Mucosa of rectum (tissue), 2 donors: ENCODE results near the gene APBB2.

ENCODE experiments used
- H3K27ac ChIP-seq, 2 donors: one replicate each; pipeline ENCODE4 v1.7.0; 2013; ENCODE audit warnings: inconsistent platforms in 2 of 2, low read depth in 2 of 2, low read length in 2 of 2
- H3K27me3 ChIP-seq, 2 donors: one replicate each; pipeline ENCODE4 v1.7.0; 2013; ENCODE audit warnings: low read length in 2 of 2; ENCODE audit not compliant: control insufficient read depth in 2 of 2, insufficient read depth in 2 of 2
- H3K36me3 ChIP-seq, 2 donors: one replicate each; pipeline ENCODE4 v1.7.0; 2013; ENCODE audit warnings: low read length in 2 of 2; ENCODE audit not compliant: control insufficient read depth in 2 of 2, insufficient read depth in 2 of 2
- H3K4me1 ChIP-seq, 2 donors: one replicate each; pipeline ENCODE4 v1.7.0; 2013; ENCODE audit warnings: low read length in 2 of 2, mild to moderate bottlenecking in 1 of 2; ENCODE audit not compliant: control insufficient read depth in 2 of 2, insufficient read depth in 2 of 2
- H3K4me3 ChIP-seq, 2 donors: one replicate each; pipeline ENCODE4 v1.7.0; 2013; ENCODE audit warnings: low read length in 2 of 2
- H3K9ac ChIP-seq, 2 donors: one replicate each; pipeline ENCODE4 v1.7.0; 2013; ENCODE audit warnings: low read length in 2 of 2, low read depth in 1 of 2, mild to moderate bottlenecking in 1 of 2
- H3K9me3 ChIP-seq, 2 donors: one replicate each; pipeline ENCODE4 v1.7.0; 2013; ENCODE audit warnings: low read length in 2 of 2; ENCODE audit not compliant: control insufficient read depth in 2 of 2
- donor health status: healthy.
- donor health status: Normal muscosa, but diverticular disease.

APBB2 gene

GRCh38 chr4:40957281-40957680, 257.1 kb downstream of the APBB2 start:
- no peak overlapping the region for H3K9ac ChIP-seq
- no peak overlapping the region for H3K27ac ChIP-seq
- peaks cover 0 to 2% of the 10 kb centered on the region in 2 donors for H3K4me1 ChIP-seq
- H3K9me3 ChIP-seq = no peaks in the 10 kb centered on the region
- H3K27me3 ChIP-seq = no peaks in the 10 kb centered on the region
- no peak overlapping the region for H3K4me3 ChIP-seq
- no peaks in the 10 kb centered on the region for H3K36me3 ChIP-seq

- H3K4me3 ChIP-seq = no peak overlapping the region
Observed at GRCh38 chr4:40956721-40957255, 257.6 kb downstream of the APBB2 start.

GRCh38 chr4:40954088-40954668, 260.2 kb downstream of the APBB2 start:
- H3K36me3 ChIP-seq = no peaks in the 10 kb centered on the region
- no peak overlapping the region for H3K4me3 ChIP-seq
- H3K27ac ChIP-seq = no peak overlapping the region
- H3K4me1 ChIP-seq = peaks cover 0 to 2% of the 10 kb centered on the region in 2 donors
- H3K9me3 ChIP-seq = no peaks in the 10 kb centered on the region
- no peak overlapping the region for H3K9ac ChIP-seq
- H3K27me3 ChIP-seq = no peaks in the 10 kb centered on the region

More at GRCh38 chr4:40956721-40957255, 257.6 kb downstream of the APBB2 start:
- Histone ChIP-seq H3K9ac (no peak overlapping the region), H3K27me3 (no peaks in the 10 kb centered on the region), H3K9me3 (no peaks in the 10 kb centered on the region), H3K4me1 (peaks cover 0 to 2% of the 10 kb centered on the region in 2 donors), H3K27ac (no peak overlapping the region), H3K36me3 (no peaks in the 10 kb centered on the region)

GRCh38 chr4:40953283-40954087, 260.9 kb downstream of the APBB2 start:
- H3K4me1 ChIP-seq = peaks cover 0 to 2% of the 10 kb centered on the region in 2 donors
- H3K36me3 ChIP-seq = no peaks in the 10 kb centered on the region
- no peaks in the 10 kb centered on the region for H3K27me3 ChIP-seq
- no peak overlapping the region for H3K9ac ChIP-seq
- no peak overlapping the region for H3K27ac ChIP-seq
- no peaks in the 10 kb centered on the region for H3K9me3 ChIP-seq
- H3K4me3 ChIP-seq = no peak overlapping the region

- Histone ChIP-seq H3K4me3 (no peak overlapping the region), H3K27me3 (no peaks in the 10 kb centered on the region), H3K27ac (no peak overlapping the region), H3K9me3 (no peaks in the 10 kb centered on the region), H3K4me1 (peaks cover 0 to 2% of the 10 kb centered on the region in 2 donors), H3K9ac (no peak overlapping the region), H3K36me3 (no peaks in the 10 kb centered on the region)
Observed at GRCh38 chr4:40952672-40953071, 261.7 kb downstream of the APBB2 start.

- no peak overlapping the region for H3K4me3 ChIP-seq
- no peaks in the 10 kb centered on the region for H3K27me3 ChIP-seq
- H3K36me3 ChIP-seq = no peaks in the 10 kb centered on the region
- peaks cover 0 to 2% of the 10 kb centered on the region in 2 donors for H3K4me1 ChIP-seq
- H3K9ac ChIP-seq = no peak overlapping the region
- no peak overlapping the region for H3K27ac ChIP-seq
- no peaks in the 10 kb centered on the region for H3K9me3 ChIP-seq
Observed at GRCh38 chr4:40952217-40952616, 262.1 kb downstream of the APBB2 start.

- no peak overlapping the region for H3K9ac ChIP-seq
- H3K9me3 ChIP-seq = no peaks in the 10 kb centered on the region
- no peak overlapping the region for H3K27ac ChIP-seq
- H3K27me3 ChIP-seq = no peaks in the 10 kb centered on the region
- H3K36me3 ChIP-seq = no peaks in the 10 kb centered on the region
- no peak overlapping the region for H3K4me3 ChIP-seq
- H3K4me1 ChIP-seq = peaks cover 0 to 2% of the 10 kb centered on the region in 2 donors
Observed at GRCh38 chr4:40951026-40951425, 263.3 kb downstream of the APBB2 start.

GRCh38 chr4:40949358-40950100, 264.8 kb downstream of the APBB2 start:
- Histone ChIP-seq H3K27me3 (no peaks in the 10 kb centered on the region), H3K27ac (no peak overlapping the region), H3K9ac (no peak overlapping the region), H3K9me3 (no peaks in the 10 kb centered on the region), H3K4me1 (peaks cover 0 to 2% of the 10 kb centered on the region in 2 donors), H3K4me3 (no peak overlapping the region), H3K36me3 (no peaks in the 10 kb centered on the region)

GRCh38 chr4:40948014-40948413, 266.3 kb downstream of the APBB2 start:
- Histone ChIP-seq H3K4me1 (no peaks in the 10 kb centered on the region), H3K27ac (no peak overlapping the region)

GRCh38 chr4:40946652-40947051, 267.7 kb downstream of the APBB2 start:
- H3K9ac ChIP-seq = no peak overlapping the region
- no peak overlapping the region for H3K4me3 ChIP-seq
- H3K27ac ChIP-seq = no peak overlapping the region
- H3K9me3 ChIP-seq = no peaks in the 10 kb centered on the region
- no peaks in the 10 kb centered on the region for H3K27me3 ChIP-seq
- no peaks in the 10 kb centered on the region for H3K4me1 ChIP-seq
- H3K36me3 ChIP-seq = no peaks in the 10 kb centered on the region

More at GRCh38 chr4:40948014-40948413, 266.3 kb downstream of the APBB2 start:
- Histone ChIP-seq H3K4me3 (no peak overlapping the region), H3K9me3 (no peaks in the 10 kb centered on the region), H3K27me3 (no peaks in the 10 kb centered on the region), H3K36me3 (no peaks in the 10 kb centered on the region), H3K9ac (no peak overlapping the region)
